Gastroesophageal sphincter (tissue), 4 donors: ENCODE measurements around the gene CHAC1. TPM values are rescaled to one million over a fixed set of nuclear protein-coding genes. Genes with fewer than 3 reads are reported as not detected.

Experiments
- ATAC-seq: fragments of 150-250 bp; one replicate; pipeline ENCODE4 v1.9.1; 2016; ENCODE audit warnings: mild to moderate bottlenecking, moderate library complexity
- H3K27ac ChIP-seq, 4 donors: fragments of 200-600 bp; sonication (generic) in 3 of 4; 1 replicate in 3 of 4; 2 replicates in 1 of 4; pipeline ENCODE4 v1.5.1; 2016 to 2019
- H3K27me3 ChIP-seq: fragments of 200-600 bp; sonication (generic); one replicate; pipeline ENCODE4 v1.5.1; 2019
- H3K36me3 ChIP-seq, 2 donors: fragments of 200-600 bp; sonication (generic); one replicate each; pipeline ENCODE4 v1.5.1; 2019; ENCODE audit warnings: control low read depth in 1 of 2
- H3K4me1 ChIP-seq, 3 donors: fragments of 200-600 bp; sonication (generic); 1 replicate in 2 of 3; 2 replicates in 1 of 3; pipeline ENCODE4 v1.5.1; 2016 to 2019; ENCODE audit warnings: control low read depth in 2 of 3
- H3K4me3 ChIP-seq, 2 donors: fragments of 200-600 bp; sonication (generic); one replicate each; pipeline ENCODE4 v1.5.1; 2019; ENCODE audit warnings: mild to moderate bottlenecking in 1 of 2, moderate library complexity in 1 of 2
- H3K9me3 ChIP-seq, 3 donors: fragments of 200-600 bp; sonication (generic); one replicate each; pipeline ENCODE4 v1.5.1; 2017 to 2019; ENCODE audit warnings: control low read depth in 2 of 3
- CTCF ChIP-seq, 4 experiments: fragments of 200-600 bp in 2 of 4; fragments of 450-650 bp in 2 of 4; sonication (generic) in 1 of 4; IDR thresholded peaks; one replicate each; pipeline ENCODE4 v1.5.1; 2017 to 2019; ENCODE audit warnings: antibody characterized with exemption in 4 of 4, mild to moderate bottlenecking in 2 of 4, moderate library complexity in 2 of 4
- EP300 ChIP-seq: sonication (generic); formaldehyde crosslinking; IDR thresholded peaks from one replicate; pipeline ENCODE4 v1.6.1; 2017; ENCODE audit warnings: antibody characterized with exemption, mild to moderate bottlenecking
- POLR2A ChIP-seq, 2 donors: fragments of 450-650 bp; IDR thresholded peaks; one replicate each; pipeline ENCODE4 v1.6.1; 2017; ENCODE audit warnings: antibody characterized with exemption in 2 of 2, mild to moderate bottlenecking in 2 of 2, moderate library complexity in 1 of 2
- POLR2AphosphoS5 ChIP-seq: sonication (generic); formaldehyde crosslinking; IDR thresholded peaks from one replicate; pipeline ENCODE4 v1.6.1; 2017; ENCODE audit warnings: antibody characterized with exemption
- WGBS, 2 donors: methylation state at CpG; one replicate each; pipeline ENCODE4 v1.1.5; 2018; ENCODE audit warnings: low coverage in 1 of 2; 5-methylcytosine and 5-hydroxymethylcytosine counted together
- total RNA-seq, 4 donors: library from RNA; depleted of rRNA; stranded (reverse); fragments of >200 nt; gene quantifications; one replicate each; pipeline ENCODE4 v1.1.0, GENCODE V29; 2016

Gene CHAC1
- total RNA-seq, 4 donors from 2014 or later, result 0.54 to 1.8 (median 1.5) TPM

- no peaks in the 10 kb centered on the region for H3K27me3 ChIP-seq
- WGBS, 2 donors, result 83 to 87% methylated on average over 3 of the region's 4 CpGs
- H3K9me3 ChIP-seq, result no peaks in the 10 kb centered on the region
- no peak overlapping the region for H3K27ac ChIP-seq
- H3K36me3 ChIP-seq, result peaks cover 0 to 79% of the 10 kb centered on the region in 2 donors
- no peak overlapping the region for H3K4me3 ChIP-seq
- ATAC-seq, result no peak
- peaks cover 0 to 15% (median 6%) of the 10 kb centered on the region in 3 donors for H3K4me1 ChIP-seq
- TF ChIP-seq CTCF (IDR thresholded peaks at IDR 0.05), result no peak
- TF ChIP-seq POLR2AphosphoS5, result no peak
- no peak for TF ChIP-seq POLR2A (IDR thresholded peaks at IDR 0.05)
- TF ChIP-seq EP300, result no peak
Measured at GRCh38 chr15:40988156-40988555, 34.9 kb downstream of the CHAC1 start.

- Histone ChIP-seq H3K36me3 (peaks cover 0 to 72% of the 10 kb centered on the region in 2 donors), H3K4me1 (peaks cover 0 to 19% (median 6%) of the 10 kb centered on the region in 3 donors), H3K27me3 (no peaks in the 10 kb centered on the region), H3K27ac (no peak overlapping the region), H3K9me3 (no peaks in the 10 kb centered on the region), H3K4me3 (no peak overlapping the region)
- no peak for ATAC-seq
- no peak for TF ChIP-seq POLR2AphosphoS5
- no peak for TF ChIP-seq POLR2A (IDR thresholded peaks at IDR 0.05)
- no peak for TF ChIP-seq EP300
- TF ChIP-seq CTCF (IDR thresholded peaks at IDR 0.05), result no peak
Measured at GRCh38 chr15:40990080-40990479, 36.8 kb downstream of the CHAC1 start.

- Histone ChIP-seq H3K4me1 (peaks cover 0 to 19% (median 6%) of the 10 kb centered on the region in 3 donors), H3K36me3 (peaks cover 0 to 72% of the 10 kb centered on the region in 2 donors), H3K4me3 (no peak overlapping the region), H3K9me3 (no peaks in the 10 kb centered on the region), H3K27me3 (no peaks in the 10 kb centered on the region), H3K27ac (no peak overlapping the region)
- 0% methylated on average over 1 of the region's 1 CpG for WGBS, 2 donors
- ATAC-seq, result no peak
- TF ChIP-seq POLR2A (IDR thresholded peaks at IDR 0.05) (no peak), POLR2AphosphoS5 (no peak), EP300 (no peak), CTCF (IDR thresholded peaks at IDR 0.05) (no peak)
Measured at GRCh38 chr15:40990789-40991188, 37.5 kb downstream of the CHAC1 start.

- Histone ChIP-seq H3K4me1 (peaks cover 0 to 19% (median 6%) of the 10 kb centered on the region in 3 donors), H3K4me3 (no peak overlapping the region), H3K9me3 (no peaks in the 10 kb centered on the region), H3K27me3 (no peaks in the 10 kb centered on the region), H3K36me3 (peaks cover 0 to 72% of the 10 kb centered on the region in 2 donors), H3K27ac (no peak overlapping the region)
- 72 to 85% methylated on average over 3 of the region's 3 CpGs for whole genome bisulfite sequencing, 2 donors
- ATAC-seq, result no peak
- TF ChIP-seq POLR2AphosphoS5, result no peak
- TF ChIP-seq POLR2A (IDR thresholded peaks at IDR 0.05), result no peak
- no peak for TF ChIP-seq CTCF (IDR thresholded peaks at IDR 0.05)
- no peak for TF ChIP-seq EP300
Measured at GRCh38 chr15:40991355-40991754, 38.1 kb downstream of the CHAC1 start.

- 8 to 27% methylated on average over 1 of the region's 1 CpG for WGBS, 2 donors
- H3K27ac ChIP-seq, result peak overlapping the region in 2 of 4 donors; percentile 27 to 35
- TF ChIP-seq EP300 (no peak), CTCF (IDR thresholded peaks at IDR 0.05) (no peak), POLR2AphosphoS5 (peak; percentile 17)
- H3K4me3 ChIP-seq, result no peak overlapping the region
- no peaks in the 10 kb centered on the region for H3K27me3 ChIP-seq
- peaks cover 0 to 19% (median 6%) of the 10 kb centered on the region in 3 donors for H3K4me1 ChIP-seq
- H3K9me3 ChIP-seq, result no peaks in the 10 kb centered on the region
- H3K36me3 ChIP-seq, result peaks cover 0 to 72% of the 10 kb centered on the region in 2 donors
- ATAC-seq, result no peak
Measured at GRCh38 chr15:40992241-40992741, 39.0 kb downstream of the CHAC1 start.
